Fibroblast of mammary gland (primary cell): ENCODE results near the gene STRN4.

ENCODE experiments used
- DNase-seq: peaks from one replicate; pipeline ENCODE4 v3.0.0-alpha.2; 2010; ENCODE audit warnings: low read depth
- H3K4me3 ChIP-seq: 2 replicates; pipeline ENCODE4 v1.5.1; 2011; ENCODE audit warnings: low read depth, mild to moderate bottlenecking, low read length, moderate library complexity; ENCODE audit not compliant: control insufficient read depth
- TF ChIP-seq, protein P1 (sequence below): conservative IDR thresholded peaks from 2 replicates; pipeline ENCODE4 v1.5.1; 2011; ENCODE audit warnings: low read depth, low read length, inconsistent platforms; ENCODE audit not compliant: control insufficient read depth, insufficient read depth

The STRN4 gene

DNA sequence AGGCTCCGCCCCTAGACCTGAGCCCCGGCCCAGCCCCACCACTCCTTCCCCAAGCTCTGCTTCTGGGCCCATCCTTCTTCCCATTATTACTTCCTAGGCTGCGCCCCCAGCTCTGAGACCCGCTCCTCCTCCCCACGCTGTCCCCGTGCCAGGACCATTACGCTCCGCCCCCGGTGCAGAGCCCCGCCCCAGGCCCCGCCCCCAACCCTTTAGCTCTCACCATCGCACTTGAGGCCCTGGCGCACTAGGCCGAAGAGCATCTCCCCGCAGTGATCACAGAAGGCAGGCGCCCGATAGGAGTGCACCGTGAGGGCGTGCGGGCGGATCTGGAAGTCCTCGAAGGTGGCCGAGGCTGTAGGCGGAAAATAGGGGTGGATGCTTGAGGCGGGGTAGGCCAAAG is 35.6 kb downstream of the STRN4 start:
- TF ChIP-seq, protein P1, sequence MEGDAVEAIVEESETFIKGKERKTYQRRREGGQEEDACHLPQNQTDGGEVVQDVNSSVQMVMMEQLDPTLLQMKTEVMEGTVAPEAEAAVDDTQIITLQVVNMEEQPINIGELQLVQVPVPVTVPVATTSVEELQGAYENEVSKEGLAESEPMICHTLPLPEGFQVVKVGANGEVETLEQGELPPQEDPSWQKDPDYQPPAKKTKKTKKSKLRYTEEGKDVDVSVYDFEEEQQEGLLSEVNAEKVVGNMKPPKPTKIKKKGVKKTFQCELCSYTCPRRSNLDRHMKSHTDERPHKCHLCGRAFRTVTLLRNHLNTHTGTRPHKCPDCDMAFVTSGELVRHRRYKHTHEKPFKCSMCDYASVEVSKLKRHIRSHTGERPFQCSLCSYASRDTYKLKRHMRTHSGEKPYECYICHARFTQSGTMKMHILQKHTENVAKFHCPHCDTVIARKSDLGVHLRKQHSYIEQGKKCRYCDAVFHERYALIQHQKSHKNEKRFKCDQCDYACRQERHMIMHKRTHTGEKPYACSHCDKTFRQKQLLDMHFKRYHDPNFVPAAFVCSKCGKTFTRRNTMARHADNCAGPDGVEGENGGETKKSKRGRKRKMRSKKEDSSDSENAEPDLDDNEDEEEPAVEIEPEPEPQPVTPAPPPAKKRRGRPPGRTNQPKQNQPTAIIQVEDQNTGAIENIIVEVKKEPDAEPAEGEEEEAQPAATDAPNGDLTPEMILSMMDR = no peak
- DNase-seq = no peak
- no peak overlapping the region for H3K4me3 ChIP-seq

DNA sequence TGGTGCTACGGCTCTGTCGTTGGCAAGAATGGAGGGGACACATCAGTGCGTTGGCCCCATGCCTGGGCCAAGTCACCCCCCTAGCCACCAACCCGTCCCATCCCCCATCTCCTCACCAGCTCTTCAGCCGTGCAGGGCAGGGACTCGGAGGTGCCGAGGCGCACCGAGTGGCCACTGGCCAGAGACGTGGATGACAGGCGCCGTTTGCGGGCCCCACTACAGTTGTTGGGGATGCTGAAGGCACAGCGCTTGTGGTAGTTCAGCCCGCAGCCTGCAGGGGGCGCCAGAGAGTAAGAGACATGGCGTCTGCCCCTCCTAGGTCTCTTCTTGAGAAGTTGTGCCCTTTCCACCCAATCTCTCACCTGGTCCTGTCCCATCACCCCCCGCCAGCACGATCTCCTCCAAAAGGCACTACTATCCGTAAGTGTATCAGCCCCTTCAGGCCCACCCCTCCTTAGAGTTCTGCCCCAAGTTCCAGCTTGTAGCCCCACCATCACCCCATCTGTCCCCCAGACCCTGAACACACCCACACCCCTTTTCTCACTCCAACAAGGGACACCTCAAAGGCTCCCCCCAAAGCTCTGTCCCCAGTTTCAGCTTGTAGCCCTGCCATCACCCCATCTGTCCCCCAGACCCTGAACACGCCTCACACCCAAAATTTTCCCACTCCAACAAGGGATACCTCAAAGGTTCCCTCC is 41.7 kb downstream of the STRN4 start:
- DNase-seq = peak; percentile 40
- no peak overlapping the region for H3K4me3 ChIP-seq
- TF ChIP-seq, protein P1 = peak; percentile 82

DNA sequence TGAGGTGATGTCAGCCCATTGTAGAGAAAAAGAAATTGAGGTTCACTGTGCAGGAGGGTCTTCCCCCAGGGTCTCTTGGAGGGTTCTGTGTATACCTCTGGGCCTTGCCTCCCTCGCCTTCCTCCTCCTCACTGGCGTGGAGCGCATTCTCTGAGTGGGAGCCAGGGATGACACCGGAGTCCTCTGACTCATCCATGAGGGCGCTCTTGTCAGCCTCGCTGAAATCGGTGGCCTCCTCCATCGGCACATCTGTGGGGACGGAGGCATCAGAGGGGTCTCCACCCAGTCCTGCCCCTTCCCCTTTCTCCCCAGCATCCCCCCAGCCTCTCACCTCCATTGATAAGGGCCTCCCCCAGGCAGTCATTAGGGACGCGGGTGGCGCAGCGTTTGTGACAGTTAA is 45.5 kb downstream of the STRN4 start:
- TF ChIP-seq, protein P1 = no peak
- DNase-seq = no peak
- H3K4me3 ChIP-seq = no peak overlapping the region

DNA sequence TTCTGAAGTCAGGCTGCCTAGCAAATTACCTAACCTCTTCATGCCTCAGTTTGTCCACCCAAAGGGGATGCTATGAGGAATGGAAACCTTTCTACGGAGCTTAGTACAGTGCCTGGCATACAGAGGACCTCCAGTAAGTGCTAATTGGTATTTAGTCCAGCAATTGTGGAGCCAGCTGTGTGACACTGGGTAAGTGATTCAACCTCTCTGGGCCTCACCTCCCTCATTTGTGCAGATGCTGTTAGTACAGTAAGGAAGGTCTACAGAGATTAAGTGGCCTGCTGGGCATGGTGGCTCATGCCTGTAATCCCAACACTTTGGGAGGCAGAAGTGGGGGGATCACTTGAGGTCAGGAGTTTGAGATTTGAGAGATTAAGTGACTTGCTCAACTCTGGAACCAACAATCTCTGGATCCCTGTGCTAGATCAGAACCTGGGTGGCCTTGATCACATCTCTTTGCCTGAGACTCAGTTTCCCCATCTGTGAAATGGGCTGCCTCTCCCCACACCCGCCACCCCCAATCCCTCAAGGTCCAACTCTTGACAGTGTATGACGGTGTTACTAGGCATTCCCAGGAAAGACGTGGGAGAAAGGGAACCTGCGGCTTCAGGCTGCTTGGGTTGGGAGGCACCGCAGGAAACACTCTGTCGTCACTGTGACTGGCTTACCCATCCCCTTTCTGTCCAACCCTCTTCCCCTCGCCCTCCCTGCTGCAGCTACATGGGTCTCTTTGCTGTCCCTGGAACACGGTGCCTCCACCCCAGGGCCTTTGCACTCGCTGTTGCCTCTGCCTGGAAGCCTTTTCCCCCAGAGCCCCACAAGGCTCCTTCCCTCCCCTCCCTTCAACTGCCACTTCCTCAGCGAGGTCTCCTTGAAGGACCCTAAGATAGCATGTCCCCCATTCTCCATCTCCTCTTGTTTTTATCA is 47.6 kb downstream of the STRN4 start:
- DNase-seq = no peak
- TF ChIP-seq, protein P1 = no peak
- H3K4me3 ChIP-seq = no peak overlapping the region

DNA sequence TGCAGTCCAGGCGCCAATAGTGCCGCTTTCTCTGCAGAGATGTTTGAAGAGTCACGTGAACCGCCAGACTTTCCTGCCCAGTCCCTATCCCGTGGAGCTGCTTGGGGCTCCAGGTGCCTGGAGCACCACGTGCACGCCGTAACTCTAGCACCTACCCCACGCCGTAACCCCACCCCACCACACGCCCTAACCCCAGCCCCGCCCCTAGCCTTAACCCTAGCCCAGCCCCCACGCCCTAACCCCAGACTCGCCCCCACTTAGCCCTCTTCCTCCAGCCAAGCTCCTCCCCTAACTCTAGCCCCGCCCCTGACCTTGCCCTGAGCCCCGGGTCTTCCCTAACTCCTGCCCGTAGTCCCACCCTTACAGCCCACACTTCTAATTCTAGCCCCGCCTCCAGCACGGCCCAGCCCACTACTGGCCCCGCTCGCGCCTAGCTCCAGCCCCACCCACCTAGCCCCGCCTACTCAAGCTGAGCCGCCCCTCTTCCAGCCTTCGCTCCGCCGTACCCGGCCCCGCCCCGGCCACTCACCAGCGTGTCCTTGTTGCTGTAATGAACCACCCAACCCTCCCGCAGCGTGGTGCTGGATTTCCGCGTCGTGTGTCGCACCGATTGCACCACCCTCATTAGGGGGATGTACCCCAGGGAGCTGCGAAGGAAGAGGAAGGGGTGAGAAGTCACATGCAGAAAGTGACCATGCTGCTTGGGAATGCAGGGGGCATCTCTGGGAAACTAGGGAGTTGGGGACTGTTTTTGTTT is 48.9 kb downstream of the STRN4 start:
- TF ChIP-seq, protein P1 = no peak
- DNase-seq = peak; percentile 72
- no peak overlapping the region for H3K4me3 ChIP-seq

DNA sequence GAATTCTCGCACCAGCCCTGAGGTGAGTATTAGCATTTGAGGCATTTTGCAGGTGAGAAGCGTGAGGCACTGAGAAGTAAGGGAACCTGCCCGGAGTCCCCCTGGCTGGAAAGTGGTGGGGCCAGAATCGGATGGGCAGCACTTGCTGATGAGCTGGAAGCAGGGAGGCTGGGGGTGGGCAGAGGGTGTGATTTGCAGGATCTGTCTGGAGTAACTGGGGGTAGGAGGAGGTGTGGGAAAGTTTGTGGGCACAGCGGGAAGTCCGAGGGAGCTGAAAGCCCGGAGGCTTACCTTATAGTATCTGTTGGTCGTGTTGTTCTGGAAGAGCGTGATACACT is 49.4 kb downstream of the STRN4 start:
- no peak overlapping the region for H3K4me3 ChIP-seq
- no peak for DNase-seq
- TF ChIP-seq, protein P1 = no peak
